ENCODE measurements around the gene SPON1.

SPON1 gene

DNA sequence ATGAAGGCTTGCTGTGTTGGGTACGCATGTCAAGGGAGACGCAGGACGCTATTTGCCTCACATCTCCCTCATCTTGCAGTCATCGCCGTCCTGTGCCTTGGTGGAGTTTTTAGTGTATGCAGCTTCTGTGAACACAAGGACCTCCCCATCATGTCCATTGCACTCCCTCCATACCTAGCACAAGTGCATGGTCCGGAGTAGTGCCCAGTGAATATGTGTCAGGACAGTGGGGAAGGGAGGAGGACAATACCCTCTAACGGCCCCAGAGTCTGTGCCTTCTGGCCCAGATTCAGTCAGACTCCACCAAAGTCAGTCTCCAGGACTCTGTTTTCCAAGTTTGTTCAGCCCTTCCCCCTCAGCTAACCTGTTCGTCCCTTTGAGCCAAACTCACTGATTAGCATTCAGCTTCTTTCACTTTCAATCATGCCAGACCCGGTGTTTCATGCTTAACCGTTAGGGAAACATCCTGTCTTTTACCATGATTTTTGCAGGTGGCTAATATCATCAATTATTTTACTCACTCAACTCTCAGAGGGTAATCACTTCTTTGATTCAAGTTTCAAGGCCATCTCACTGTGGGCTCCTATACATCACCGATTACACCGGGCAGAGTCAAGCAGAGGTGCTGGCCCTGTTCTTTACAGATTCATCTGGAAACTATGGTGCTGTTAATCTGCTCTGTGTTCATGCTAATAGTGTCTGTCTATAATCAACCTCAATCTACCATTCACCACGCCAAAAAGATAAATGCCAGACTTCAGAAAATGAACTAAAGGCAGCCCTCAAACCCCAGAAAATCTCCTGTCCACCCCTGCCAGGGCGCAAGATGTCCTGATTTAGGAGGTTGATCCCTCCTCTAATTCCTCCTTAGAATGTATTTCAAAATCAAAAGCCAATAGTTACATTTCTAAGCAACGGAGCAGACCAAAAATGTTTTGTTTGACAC lies 240.0 kb downstream of the SPON1 start:
- DNase-seq = no peak

DNA sequence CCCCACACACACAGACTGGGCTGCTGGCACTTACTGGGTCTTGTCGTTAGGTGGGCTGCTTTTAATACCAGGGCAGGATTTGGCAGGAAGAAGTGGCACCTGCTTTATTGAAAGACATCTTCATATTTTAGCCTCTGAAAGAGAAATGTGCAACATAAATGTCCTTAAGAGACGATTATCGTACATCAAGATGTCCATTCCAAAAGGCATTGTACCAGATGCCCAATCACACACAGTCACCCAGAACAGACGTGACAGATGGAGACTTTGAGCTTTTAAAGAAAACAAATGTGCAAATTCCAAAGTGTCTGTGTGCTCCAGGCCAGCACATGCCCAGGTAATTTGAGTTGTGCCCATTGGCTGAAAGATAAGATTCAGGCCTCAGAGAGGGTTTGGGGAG lies 240.8 kb downstream of the SPON1 start:
- DNase-seq = no peak

DNA sequence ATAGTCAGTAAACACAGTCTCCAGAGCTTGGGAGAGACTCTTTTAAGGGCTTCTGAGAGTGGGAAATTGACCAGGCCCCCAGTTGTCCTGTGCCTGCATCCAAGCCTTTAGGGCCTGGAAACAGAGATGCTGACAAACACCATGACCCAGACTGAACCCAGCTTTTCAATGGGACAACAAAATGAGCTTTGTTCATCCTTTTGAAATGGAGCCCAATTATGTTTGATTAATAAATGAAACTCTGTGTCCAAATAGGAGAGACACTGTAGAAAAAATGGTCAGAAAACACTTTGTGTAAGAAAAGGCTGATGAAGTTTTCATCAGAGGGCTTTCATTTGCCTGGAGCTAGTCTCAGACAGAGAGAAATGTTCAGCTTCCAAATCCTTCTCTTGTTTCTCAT lies 250.5 kb downstream of the SPON1 start:
- DNase-seq = no peak

DNA sequence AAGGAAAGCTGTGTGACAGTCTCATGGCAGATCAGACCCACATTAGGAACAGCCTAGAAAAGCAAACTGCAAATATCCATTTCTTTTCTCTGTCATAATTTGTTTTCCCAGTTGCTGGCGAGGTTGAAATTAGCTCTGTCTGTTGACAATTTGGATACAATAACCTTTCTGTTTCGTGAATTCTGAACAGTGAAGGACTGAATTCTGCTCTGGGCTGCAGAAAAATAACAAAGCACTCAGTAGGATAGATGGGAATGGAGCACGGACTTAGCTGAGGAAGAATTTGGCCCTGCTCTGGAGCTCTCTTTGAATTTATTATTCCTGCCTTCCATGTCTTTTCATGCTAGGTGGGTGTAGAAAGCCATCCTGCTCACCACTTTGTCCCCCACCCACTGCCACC lies 256.2 kb downstream of the SPON1 start:
- DNase-seq = no peak

DNA sequence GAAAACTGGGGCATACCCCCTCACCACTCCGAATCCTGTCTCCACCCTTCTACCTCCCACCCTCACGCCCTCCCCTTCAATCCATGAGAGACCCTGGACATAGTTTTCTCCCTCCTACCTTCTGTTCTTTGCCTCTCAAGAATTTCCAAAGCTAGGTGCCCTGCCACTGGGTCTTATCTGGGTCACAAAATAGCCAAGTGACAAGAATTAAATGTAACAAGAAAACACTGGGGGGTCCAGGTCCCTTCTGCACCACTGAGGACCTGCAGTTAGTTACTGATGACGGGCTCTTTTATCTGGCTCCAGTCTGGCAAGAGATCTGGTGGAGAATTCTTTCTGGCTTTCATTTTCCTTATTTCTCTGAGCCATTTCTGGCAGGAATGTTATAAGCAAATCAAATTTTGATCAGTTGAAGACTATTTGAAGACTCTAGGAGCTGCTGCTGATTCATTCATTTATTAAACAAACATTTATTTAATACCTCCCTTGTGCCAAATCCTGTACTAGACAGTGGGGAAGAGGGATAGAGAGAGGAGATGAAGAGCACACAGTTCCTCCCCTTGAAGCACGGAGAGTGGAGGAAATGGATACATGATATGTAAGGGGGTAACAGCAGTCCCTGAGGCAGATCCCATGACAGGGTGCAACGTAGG lies 261.2 kb downstream of the SPON1 start:
- DNase-seq = no peak

DNA sequence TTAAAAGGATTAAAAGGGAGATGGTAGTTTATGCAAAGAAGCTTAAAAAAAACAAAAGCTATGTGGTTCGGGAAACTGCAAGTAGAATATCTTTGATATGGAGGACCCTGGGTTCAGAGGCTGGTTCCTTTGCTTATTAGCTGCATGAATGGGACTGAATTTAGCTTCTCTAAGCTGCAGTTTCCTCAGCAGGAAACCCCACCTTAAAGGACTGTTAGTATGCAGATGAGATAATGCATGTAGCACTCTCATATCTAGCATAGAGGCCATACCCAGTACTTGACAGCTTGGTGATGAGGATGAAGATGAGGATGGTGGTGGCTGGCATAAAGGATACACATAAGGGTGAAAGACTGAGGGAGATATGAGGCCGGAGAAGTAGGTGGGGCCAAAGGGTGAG lies 261.9 kb downstream of the SPON1 start:
- no peak for DNase-seq

DNA sequence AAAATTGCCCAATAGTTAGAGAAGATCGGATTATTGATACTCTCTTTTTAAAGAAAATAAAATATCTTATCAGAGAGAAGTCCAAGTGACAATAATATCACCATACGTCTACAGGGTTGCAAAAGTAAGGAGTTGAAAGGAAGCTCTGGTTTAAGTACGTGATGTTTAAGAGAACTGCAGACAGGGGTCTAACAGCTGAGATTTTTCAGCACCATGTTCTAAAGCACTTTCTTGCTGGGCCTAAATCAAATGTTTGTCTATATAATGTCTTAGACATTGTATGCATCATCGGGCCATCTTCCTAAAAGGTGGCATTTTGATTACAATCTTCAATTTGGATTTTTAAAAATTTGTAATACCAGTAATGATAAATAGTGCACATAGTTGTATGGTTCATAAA lies 263.1 kb downstream of the SPON1 start:
- no peak for DNase-seq

DNA sequence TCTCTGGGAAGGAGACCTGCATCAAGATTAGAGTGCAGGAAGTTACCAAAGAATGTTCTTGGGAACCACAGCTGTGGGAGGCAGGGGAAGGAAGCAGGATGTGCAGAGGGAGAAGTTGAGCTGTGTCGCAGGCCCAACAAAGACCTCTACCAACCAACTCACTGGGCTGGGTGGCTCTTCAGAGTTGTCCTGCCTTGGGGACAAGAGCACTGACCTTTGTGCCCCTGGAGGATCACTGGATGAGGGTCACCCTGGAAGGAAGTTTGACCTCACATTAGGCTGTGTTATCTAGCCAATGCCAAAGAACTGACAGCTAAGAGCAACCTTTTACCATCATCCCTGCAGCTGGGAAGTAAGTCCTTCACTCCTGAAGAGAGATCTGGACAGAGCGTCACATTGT lies 265.8 kb downstream of the SPON1 start:
- peak in 1 of 2 experiments; percentile 2 for DNase-seq

DNA sequence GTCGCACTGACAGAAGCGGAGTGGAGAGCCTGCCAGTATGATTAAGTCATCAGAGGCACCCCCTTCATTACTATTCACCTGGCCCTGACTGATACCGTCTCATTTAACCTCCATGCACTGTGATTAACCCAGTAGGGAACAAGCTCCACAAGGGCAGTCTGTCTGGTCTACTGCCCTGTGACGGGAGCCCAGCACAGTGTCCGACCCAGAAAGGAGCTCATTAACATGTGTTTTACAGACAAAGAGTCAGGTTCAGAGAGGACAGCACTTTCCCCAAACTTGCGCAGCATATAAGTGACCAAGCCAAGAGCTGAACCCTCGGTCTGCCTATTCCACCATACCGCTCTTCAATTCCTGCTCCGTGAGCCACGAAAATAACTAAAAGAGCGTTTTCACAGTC lies 266.9 kb downstream of the SPON1 start:
- no peak for DNase-seq

DNA sequence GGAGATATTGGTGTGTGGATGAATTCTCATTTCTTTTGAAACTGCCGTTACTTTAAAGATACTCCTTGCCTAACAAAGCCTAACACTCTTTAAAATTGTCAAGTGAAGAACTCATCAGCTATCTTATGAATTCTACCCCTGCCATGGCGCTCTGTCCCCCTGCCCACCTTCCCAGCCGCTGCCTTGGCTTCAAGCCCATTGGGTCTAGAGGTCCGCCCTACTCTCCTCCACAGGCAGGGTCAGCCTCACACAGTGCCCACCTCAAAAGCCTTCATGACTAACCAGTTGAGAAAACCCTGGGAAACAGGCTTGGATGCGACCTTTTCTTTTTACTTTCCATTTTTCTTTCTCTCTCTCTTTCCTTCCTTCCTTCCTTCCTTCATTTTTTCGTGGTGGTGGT lies 267.9 kb downstream of the SPON1 start:
- no peak for DNase-seq

DNA sequence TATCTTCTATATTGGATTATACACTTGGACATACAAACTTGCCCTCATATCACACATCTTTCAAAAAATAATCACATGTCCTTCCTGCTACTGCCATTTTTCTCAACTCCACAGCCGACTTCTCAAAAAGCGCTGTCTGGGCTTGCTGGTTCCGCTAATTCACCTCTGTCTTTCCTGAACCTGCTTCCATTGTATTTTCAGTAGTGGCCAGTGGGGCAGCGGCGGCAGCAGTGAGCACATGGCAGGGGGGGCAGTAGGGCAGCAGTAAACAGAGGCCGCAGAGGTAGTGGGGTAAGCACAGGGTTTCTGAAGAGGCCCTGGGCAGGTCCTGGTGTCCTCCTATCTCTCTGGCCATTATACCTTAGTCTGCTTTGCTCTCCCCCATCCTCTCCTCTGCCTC lies 270.1 kb downstream of the SPON1 start:
- DNase-seq = no peak

DNA sequence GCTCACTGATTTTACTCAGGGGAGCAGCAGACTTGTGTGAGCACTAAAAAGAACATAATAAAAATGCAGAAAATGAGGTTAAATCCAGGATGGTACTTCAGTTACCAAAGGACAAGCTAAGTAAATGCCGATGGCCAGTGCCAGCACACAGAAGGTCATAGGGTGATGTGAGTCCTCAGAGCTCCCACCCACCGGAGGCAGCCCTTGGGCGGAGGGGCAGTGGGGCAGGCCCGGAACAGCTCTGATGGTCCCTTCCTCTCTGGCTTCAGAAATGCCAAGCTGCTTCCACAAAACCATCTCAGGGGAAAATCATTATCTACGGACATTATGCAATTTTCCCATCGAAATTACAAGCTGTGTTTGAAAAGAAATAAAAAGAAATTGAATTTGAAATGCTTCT lies 271.9 kb downstream of the SPON1 start:
- no peak for DNase-seq

DNA sequence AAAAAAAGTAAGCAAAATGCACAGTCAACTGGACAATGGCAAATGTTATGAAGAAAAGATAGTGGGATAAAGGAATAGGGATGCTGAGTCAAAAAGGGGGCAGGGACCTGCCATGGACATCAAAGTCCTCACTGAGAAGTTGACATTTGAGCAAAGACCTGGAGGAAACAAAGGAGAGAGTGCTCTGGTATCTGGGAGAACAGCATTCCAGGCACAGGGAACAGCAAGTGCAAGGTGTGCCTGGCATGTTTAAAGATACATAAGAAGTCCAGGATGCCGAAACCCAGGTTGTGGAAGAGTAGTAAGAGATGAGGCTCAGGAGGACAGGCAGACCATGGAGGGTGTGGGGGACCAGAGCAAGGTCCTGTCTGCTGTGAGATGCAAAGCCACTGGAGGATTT lies 273.2 kb downstream of the SPON1 start:
- no peak for DNase-seq

DNA sequence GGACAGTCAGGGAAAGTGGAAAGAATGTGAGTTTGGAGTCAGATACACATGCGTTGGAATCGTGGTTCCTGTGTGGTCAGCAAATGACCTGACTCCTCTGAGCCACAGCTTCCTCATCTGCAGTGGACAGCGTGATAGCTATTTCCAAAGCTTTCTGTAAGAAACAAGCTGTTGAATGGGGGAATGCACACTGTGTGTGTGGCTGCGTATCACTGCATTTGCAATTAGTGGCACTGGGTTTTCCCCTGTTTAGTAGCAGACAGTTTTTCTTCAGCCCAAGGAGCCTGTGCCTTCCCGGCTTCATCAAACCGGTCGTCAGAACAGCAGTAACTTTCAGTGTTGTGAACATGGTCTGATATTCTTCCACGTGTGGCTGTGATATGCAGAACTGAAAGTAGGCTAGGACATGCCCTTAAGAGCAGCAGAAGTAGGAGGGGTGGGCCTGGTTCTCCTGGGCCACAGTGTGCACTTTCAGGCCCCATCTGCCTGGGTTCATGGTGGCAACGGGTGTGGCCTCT lies 275.0 kb downstream of the SPON1 start:
- DNase-seq = no peak

DNA sequence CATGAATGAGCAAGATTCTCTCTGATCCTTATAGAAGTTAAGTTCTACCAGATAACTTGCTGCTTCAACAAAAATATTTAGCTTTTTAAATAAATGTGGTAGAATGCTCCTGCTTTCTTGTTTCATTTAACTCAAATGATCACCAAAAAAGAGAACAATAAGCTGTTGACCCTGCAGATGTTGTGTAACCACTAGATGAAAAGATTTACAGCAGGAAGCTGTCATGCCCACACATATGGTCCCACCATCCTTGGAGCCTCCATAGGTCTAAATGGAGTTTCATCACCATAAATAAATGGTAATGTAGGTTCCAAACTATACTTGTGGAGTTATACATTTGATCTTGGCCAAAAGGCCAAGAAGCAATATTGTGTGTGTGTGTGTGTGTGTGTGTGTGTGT lies 277.7 kb downstream of the SPON1 start:
- no peak for DNase-seq

DNA sequence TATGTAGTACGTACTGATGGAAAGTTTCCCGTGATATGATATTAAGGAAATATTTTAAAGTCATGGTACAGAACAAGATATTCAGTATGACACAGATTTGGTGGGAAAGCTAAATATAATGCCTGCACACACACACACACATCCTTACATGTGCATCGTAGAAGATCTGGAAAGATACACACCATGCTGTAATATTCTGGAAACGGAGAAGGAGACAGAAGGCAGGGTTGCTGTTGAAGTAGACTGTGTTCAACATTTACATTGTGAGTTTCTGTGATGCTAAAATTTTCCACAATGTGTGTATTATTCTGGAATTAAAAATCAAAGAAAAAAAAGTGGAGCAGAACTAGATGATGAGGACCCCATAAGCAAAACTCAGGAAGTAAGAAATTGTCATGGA lies 278.4 kb downstream of the SPON1 start:
- no peak for DNase-seq

DNA sequence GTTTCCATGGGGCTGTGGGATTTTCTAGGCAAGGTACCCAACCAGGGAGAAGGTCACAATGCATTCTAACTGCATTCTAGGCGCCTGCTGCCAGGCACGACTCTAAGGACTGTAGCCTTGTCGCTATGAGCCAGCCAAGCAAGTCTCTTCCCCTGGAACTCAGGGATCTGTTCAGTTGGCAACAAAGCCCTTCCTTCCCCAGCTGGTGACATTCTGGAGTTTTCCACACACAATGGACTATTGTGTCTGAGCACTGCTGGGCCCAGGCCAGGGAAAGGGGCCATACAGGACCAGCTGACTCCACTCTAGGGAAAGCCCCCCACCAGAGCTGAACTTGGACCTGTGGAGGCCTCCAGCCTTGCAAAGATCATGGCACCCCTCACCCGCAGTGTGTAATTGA lies 279.7 kb downstream of the SPON1 start:
- no peak for DNase-seq

DNA sequence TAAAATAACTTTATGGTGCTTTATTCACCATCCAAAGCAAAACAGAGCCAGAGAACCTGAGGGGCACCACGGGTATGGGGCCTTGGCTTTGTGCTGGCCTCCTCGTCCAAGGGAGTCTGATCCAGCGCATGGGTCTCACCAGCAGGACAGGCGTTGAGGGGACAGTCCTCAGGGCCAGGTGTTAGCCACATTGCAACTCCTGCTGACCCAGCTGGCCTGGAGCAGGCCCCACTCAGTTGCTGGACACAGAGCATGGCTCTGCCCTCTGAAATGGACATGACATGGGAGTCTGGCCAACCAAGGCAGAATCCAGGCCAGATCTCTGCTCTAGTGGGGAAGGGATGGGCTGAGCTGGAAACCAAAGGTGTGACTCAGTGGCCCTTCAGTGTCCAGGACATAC lies 280.2 kb downstream of the SPON1 start:
- no peak for DNase-seq

DNA sequence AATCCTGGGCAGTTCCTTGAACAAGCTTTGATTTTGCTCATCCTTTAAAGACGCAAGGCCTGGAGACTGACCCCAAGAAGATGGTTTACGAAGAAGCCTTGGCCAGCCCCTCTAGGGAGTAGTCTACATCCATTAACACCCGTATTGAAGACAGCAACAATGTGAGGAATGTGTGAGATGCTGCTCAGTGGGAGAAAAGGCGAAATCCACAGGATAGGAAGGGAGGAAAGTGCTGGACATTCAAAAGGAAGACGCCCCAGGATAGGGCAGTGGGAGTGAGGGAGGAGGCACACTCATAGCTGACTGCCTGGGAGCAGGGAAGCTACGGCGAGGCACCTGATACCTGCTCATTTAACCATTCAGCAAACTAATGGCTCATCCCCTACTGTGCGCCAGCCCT lies 282.4 kb downstream of the SPON1 start:
- no peak for DNase-seq

DNA sequence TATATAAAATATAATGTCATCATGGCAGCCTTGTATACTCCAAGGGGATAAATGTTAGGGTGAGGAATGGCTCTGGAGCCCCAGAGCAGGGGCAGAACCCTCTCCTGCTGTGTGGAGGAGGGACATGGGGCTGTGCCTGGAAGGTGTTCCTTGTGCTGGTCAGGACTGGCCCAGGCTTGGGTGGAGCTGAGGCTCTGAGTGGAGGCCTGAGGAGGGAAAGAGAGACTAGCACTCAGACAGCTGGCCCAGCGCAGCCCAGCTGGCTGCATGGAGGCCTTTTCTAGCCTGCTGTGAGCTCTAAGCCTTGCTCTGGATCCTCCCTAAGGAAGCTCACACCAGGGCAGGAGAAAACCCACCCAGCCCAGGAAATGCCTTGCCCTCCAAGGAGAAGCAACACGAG lies 282.9 kb downstream of the SPON1 start:
- no peak for DNase-seq

DNA sequence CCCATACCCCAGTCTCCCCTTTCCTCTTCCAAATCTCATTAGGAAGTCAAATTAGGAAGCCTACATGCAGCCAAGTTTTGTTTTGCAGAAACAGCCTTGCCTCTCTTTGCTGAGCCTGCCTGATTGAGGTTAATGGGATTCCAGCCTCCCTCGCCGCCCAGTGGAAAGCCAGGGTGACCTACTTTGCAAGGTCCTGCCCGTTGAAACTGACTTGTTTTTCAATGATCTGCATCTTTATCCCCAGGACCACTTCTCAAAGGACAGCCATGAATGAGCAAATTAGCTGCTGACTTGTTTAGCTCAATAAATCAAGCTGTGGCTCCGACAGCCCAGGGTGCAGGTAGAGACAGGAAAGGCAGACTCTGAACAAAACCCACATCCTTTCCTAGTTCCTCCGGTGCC lies 286.1 kb downstream of the SPON1 start:
- DNase-seq = no peak

DNA sequence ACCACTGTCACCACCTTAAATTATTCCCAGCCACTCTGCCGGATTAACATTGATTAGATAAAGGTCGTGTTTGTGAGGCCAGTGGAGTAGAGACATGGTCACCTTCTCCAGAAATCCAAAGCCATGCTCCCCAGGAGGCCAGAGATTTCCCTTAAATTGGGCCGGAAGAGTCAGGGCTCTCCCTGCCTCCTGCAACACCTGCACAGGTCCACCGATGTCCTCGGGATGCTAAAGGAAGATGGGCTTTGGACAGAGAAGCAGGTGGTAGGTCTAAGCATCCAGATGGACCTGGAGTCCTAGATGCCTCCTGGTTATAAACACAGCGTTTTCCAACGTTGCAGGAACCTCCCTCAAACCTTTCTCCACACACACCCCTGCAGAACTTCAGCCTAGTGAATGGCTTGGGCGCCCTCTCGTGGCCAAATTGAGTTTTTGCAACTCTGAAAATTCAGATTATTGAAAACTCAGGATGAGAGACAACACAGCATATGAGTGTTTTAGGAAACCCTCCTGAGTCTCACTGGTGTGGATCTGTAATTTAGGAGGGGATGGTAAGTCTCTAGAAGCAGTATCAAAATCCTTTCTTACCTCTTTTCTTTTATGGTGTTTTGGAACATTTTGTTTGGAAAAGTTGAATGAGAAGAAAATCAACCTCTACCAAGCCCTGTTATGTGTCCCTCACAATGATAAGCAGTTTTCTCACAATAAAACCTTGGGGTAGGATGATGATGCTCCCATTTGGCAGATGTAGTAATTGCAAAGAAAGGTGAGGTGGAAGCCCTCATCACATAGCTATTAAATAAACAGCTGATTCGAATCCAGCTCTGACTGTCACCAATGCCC lies 286.8 kb downstream of the SPON1 start:
- DNase-seq = peak; percentile 54 to 70

DNA sequence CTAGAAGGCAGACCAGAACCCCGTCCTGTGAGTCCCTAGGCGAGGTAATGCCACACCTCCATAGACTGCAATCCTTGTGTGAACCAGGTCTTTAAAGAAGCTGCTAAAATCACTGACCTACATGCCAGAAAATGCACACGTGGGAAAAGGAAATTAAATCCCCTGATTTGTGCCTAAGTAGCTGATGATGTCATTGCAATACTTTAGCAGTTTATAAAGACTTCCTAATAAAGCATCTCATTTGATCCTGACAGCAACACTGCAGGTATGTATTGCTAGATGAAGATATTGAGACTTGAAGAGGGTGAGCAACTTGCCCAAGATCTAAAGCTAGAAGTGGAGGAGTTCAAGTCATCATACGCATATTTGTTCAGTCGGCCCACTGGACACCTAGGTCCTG lies 289.2 kb downstream of the SPON1 start:
- no peak for DNase-seq

All from Kasumi-1 (cell line).